ENCODE measurements around the gene HSD17B1.
"Not testable (repeated sequence)": the region's sequence is repeated elsewhere in the genome, so short reads cannot be mapped to it uniquely, and the experiment has no call there.

HSD17B1 gene

DNA sequence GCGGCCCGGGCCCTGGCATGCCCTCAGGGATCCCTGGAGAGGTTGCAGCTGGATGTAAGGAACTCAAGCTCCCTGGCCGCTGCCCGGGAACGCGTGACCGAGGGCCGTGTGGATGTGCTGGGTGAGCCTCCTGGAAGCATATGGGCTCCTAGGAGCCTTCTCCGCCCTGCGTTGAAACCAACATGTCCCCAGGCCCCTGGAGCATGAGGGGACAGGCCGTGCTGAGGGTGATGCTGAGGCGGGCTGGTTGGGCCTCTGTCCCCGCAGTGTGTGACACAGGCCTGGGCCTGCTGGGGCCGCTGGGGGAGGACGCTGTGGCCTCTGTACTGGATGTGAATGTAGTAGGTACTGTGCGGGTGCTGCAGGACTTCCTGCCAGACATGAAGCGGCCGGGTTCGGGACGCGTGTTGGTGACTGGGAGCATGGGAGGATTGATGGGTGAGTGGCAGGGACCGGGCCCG lies 5.7 kb upstream of the HSD17B1 start:
- no peak for DNase-seq (ENCODE audit: low read depth in 4 of 4, low spot score in 1 of 4)

- DNase-seq (ENCODE audit: low read depth in 4 of 4, low spot score in 1 of 4): no peak
These were observed 5.0 kb upstream of the HSD17B1 start for GRCh38 chr17:42547698-42548069.

GRCh38 chr17:42548070-42548837 lies 4.5 kb upstream of the HSD17B1 start:
- peak in 3 of 4 experiments; percentile 58 to 71 (median 65) for DNase-seq (ENCODE audit: low read depth in 4 of 4, low spot score in 1 of 4)

DNA sequence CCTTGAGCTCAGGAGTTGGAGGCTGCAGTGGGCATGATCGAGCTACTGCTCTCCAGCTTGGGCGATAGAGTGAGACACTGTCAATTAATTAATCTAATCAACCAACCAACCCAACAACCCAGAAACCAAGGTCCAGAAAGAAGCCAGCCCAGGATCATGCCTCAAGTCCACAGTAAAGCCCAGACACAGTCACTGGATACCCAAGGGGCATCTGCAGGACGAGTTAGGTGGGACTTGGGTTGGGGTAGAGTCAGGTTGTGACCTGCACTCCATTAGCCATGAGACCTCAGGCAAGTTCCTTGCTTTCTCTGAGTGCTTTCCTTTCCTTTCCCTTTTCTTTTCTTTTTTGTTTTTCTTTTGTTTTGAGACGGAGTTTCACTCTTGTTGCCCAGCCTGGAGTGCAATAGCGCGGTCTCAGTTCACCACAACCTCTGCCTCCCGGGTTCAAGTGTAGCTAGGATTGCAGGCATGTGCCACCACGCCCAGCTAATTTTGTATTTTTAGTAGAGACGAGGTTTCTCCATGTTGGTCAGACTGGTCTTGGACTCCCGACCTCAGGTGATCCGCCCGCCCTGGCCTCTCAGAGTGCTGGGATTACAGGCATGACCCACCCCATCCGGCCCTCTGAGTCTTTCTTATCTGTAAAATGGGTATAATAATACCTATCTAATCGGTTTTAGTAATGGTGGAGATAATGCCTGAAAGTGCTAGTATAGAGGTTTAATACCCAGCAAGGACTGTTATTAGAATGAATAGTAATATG lies 3.5 kb upstream of the HSD17B1 start:
- DNase-seq (ENCODE audit: low read depth in 4 of 4, low spot score in 1 of 4): no peak

DNA sequence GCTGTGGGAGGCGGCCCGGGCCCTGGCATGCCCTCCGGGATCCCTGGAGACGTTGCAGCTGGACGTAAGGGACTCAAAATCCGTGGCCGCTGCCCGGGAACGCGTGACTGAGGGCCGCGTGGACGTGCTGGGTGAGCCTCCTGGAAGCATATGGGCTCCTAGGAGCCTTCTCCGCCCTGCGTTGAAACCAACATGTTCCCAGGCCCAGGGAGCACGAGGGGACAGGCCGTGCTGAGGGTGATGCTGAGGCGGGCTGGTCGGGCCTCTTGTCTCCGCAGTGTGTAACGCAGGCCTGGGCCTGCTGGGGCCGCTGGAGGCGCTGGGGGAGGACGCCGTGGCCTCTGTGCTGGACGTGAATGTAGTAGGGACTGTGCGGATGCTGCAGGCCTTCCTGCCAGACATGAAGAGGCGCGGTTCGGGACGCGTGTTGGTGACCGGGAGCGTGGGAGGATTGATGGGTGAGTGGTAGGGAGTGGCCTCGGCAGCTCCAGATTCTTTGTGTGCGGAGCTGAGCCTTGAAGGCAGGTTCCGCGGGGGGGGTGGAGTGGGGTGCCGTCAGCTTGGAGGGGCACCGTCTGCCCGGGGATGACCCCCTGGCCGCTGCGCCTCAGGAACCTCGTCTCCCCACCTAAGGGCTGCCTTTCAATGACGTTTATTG lies 567 bp downstream of the HSD17B1 start:
- no peak for DNase-seq (ENCODE audit: low read depth in 4 of 4, low spot score in 1 of 4)

DNA sequence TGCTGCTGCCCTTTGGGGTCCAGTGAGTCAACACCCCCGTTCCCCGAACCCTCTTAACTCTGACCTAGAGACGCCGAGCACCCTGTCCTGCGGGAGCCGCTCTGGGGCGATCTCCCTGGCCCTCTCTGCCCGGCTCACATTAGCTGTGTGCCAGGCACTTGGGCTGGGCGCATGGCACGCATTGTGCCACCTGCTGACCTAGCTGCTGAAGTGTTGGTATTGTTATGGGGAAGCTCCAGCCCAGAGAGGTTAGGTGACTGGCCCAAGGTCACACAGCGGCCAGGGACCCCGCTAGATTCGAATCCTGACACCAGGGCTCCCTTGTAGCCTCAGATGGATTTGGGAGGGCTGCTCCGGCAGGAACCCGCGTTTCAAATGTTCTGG lies 1.1 kb downstream of the HSD17B1 start:
- DNase-seq (ENCODE audit: low read depth in 4 of 4, low spot score in 1 of 4): no peak

- DNase-seq (ENCODE audit: low read depth in 4 of 4, low spot score in 1 of 4): peak in 2 of 4 experiments; percentile 63 to 78
These were observed 1.8 kb downstream of the HSD17B1 start for GRCh38 chr17:42554250-42555121.

DNA sequence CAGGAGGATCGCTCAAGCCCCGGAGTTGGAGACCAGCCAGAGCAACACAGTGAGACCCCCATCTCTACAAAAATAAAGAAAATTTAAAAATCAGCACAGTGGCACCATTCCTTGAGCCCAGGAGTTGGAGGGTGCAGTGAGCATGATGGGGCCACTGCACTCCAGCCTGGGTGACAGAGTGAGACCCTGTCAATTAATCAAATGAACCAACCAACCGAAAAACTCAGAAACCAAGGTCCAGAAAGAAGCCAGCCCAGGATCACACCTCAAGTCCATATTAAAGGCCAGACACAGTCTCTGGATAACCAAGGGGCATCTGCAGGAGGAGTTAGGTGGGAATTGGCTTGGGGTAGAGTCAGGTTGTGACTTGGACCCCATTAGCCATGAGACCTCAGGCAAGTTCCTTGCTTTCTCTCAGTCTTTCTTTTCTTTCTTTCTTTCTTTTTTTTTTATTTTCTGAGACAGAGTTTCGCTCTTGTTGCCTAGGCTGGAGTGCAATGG lies 2.4 kb downstream of the HSD17B1 start:
- no peak for DNase-seq (ENCODE audit: low read depth in 4 of 4, low spot score in 1 of 4)

DNA sequence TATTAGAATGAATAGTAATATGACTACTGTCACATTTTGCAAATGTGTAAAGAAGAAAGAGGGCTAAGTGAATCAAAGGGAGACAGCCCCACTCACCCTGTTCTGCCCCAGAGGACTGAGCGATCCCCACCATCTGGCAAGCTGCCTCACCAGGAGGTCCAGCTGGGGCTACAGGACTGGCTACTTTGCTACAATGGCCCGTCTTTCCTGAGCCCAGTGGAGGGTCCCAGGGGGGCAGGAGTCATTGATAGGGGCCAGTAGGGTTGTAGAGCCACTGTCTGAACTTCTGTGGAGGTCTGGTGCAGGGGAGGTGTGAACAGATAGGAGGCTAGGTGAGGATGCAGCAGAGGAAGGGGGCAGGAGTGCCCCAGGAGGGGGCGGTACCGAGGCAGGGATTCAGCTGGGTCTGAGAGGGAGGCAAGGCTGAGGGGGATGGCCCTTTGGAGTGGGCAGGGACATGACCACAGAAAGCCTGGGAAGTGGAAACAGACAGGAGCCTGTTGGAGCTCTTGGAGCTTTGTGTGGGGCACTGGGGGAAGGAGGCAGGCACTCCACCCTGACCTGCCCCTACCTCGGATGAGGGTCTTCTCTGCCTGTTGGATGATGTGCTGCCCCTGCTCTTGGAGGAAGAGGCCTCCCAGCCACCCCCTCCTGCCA lies 3.4 kb downstream of the HSD17B1 start:
- DNase-seq (ENCODE audit: low read depth in 4 of 4, low spot score in 1 of 4): not testable (repeated sequence)

GRCh38 chr17:42559075-42559474 lies 6.4 kb downstream of the HSD17B1 start:
- no peak for DNase-seq (ENCODE audit: low read depth in 4 of 4, low spot score in 1 of 4)

DNA sequence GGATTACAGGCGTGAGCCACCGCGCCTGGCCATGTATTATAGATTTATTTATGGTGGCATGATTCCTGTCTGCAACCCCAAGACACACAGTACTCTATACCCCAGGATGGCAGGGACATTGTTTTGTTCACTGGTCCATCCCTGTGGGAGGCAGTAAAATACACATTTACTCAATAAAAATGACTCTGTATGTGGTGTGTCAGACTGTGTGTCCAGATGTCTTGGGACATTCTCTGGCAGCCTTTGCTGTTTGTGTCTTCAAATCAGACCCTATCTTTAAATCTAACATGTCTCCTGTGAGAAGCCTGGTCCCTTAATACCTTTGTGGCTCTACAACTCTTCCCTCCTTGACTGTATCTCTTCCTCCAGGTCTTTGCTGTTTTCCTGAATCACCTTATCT lies 7.5 kb downstream of the HSD17B1 start:
- no peak for DNase-seq (ENCODE audit: low read depth in 4 of 4, low spot score in 1 of 4)

- DNase-seq (ENCODE audit: low read depth in 4 of 4, low spot score in 1 of 4): peak; percentile 81 to 91 (median 84)
These were observed 9.2 kb downstream of the HSD17B1 start, which contains the start of gene COASY for GRCh38 chr17:42561897-42562387. Gene COASY (plus strand): TSS chr17:42562148. CDS start chr17:42562623, 475 bp downstream.

DNA sequence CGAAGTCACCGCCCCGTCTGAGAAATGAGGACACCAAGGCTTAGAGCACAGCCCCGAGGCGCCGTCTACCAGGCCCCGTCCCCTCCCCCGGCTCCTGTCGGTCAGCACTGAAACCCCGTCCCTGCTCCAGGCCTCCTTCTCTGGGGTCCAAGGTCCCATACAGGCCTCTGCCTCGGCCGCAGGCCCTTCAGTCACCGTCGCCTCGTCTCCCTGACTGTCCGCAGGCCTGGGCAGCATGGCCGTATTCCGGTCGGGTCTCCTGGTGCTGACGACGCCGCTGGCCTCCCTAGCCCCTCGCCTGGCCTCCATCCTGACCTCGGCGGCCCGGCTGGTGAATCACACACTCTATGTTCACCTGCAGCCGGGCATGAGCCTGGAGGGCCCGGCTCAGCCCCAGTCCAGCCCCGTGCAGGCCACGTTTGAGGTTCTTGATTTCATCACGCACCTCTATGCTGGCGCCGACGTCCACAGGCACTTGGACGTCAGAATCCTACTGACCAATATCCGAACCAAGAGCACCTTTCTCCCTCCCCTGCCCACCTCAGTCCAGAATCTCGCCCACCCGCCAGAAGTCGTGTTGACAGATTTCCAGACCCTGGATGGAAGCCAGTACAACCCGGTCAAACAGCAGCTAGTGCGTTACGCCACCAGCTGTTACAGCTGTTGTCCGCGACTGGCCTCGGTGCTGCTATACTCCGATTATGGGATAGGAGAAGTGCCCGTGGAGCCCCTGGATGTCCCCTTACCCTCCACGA lies 9.8 kb downstream of the HSD17B1 start:
- DNase-seq (ENCODE audit: low read depth in 4 of 4, low spot score in 1 of 4): no peak

DNA sequence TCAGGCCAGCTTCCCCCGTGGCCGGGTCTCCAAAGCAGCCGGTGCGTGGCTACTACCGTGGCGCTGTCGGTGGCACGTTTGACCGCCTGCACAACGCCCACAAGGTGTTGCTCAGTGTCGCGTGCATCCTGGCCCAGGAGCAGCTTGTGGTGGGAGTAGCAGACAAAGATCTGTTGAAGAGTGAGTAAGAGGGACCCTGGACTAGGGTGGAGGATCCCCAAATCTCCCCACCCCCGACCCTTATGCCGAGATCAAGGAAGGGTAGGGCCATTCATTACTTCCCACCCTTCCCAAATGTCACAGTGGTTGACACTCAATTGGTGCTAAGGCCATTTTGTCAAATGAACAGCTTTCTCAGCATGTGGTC lies 10.4 kb downstream of the HSD17B1 start:
- DNase-seq (ENCODE audit: low read depth in 4 of 4, low spot score in 1 of 4): no peak

GRCh38 chr17:42563543-42563942 lies 10.8 kb downstream of the HSD17B1 start:
- no peak for DNase-seq (ENCODE audit: low read depth in 4 of 4, low spot score in 1 of 4)

- DNase-seq (ENCODE audit: low read depth in 4 of 4, low spot score in 1 of 4): no peak
These were observed 11.2 kb downstream of the HSD17B1 start for GRCh38 chr17:42563950-42564349.

- no peak for DNase-seq (ENCODE audit: low read depth in 4 of 4, low spot score in 1 of 4)
These were observed 12.2 kb downstream of the HSD17B1 start for GRCh38 chr17:42564815-42565522.

DNA sequence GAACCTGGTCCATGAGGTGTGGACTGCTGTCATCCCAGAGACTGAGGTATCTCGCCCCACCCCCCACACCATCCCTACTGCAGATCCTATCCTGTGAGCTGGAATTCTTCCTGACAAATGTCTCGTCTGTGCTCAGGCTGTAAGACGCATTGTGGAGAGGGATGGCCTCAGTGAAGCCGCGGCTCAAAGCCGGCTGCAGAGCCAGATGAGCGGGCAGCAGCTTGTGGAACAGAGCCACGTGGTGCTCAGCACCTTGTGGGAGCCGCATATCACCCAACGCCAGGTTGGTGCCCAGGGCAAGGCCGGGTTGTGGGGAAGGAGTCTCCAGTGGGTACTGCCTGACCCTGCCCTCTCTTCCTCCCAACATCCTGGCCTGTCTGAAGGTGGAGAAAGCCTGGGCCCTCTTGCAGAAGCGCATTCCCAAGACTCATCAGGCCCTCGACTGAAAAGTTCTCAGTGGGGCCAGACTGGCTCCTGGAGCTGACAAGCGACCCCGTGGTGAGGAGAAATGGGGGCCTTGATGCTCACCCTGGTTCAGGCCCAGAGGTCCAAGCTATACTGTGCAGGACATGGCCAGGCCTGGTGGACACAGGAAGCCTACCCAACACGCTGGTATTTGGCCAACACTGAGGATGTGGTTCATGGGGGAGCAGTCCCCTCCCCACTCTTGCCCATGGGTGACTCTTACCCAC lies 12.9 kb downstream of the HSD17B1 start:
- DNase-seq (ENCODE audit: low read depth in 4 of 4, low spot score in 1 of 4): no peak

All from stimulated activated CD4-positive, alpha-beta T cell treated with anti-CD3 and anti-CD28 coated beads, Interleukin-1b, Interleukin-23, amount 100 ng/mL, for 24 hours (primary cell).